Astrocyte of the spinal cord (primary cell): ENCODE results near the gene CRIM1.

Source experiments
- DNase-seq: peaks from one replicate; pipeline ENCODE4 v3.0.0; 2011; ENCODE audit warnings: low read depth, low spot score
- H3K4me3 ChIP-seq: 2 replicates; pipeline ENCODE4 v1.5.1; 2011; ENCODE audit warnings: low read depth, mild to moderate bottlenecking, low read length, moderate library complexity
- CTCF ChIP-seq: IDR thresholded peaks from 2 replicates; pipeline ENCODE4 v1.5.1; 2012; ENCODE audit warnings: low read depth, mild to moderate bottlenecking, low read length, inconsistent platforms
- in situ Hi-C: cut with HindIII; loops from 2 replicates; pipeline ENCODE4 v1.10.0; 2017; ENCODE audit warnings: low sequenced_read_pairs

The CRIM1 gene

GRCh38 chr2:36393738-36394256 is 38.2 kb downstream of the CRIM1 start:
- in situ Hi-C loops, result no loop called here
- TF ChIP-seq CTCF, result no peak

GRCh38 chr2:36394804-36395203 is 39.2 kb downstream of the CRIM1 start:
- in situ Hi-C loops, result no loop called here
- no peak for DNase-seq

More at GRCh38 chr2:36393738-36394256, 38.2 kb downstream of the CRIM1 start:
- DNase-seq, result no peak
- H3K4me3 ChIP-seq, result no peak overlapping the region

GRCh38 chr2:36395866-36396265 is 40.3 kb downstream of the CRIM1 start:
- TF ChIP-seq CTCF, result no peak

More at GRCh38 chr2:36394804-36395203, 39.2 kb downstream of the CRIM1 start:
- TF ChIP-seq CTCF, result no peak
- H3K4me3 ChIP-seq, result no peak overlapping the region

GRCh38 chr2:36396878-36397539 is 41.4 kb downstream of the CRIM1 start:
- no peak for TF ChIP-seq CTCF
- H3K4me3 ChIP-seq, result no peak overlapping the region
- no peak for DNase-seq
- in situ Hi-C loops, result no loop called here

More at GRCh38 chr2:36395866-36396265, 40.3 kb downstream of the CRIM1 start:
- DNase-seq, result no peak
- in situ Hi-C loops, result no loop called here
- no peak overlapping the region for H3K4me3 ChIP-seq

- TF ChIP-seq CTCF, result no peak
- no peak overlapping the region for H3K4me3 ChIP-seq
- DNase-seq, result no peak
- in situ Hi-C loops, result no loop called here
Observed at GRCh38 chr2:36397728-36398413, 42.3 kb downstream of the CRIM1 start.

GRCh38 chr2:36399050-36399449 is 43.5 kb downstream of the CRIM1 start:
- TF ChIP-seq CTCF, result no peak
- in situ Hi-C loops, result no loop called here
- H3K4me3 ChIP-seq, result no peak overlapping the region
- DNase-seq, result no peak
